HuH-7 (cell line): ENCODE measurements around the gene GLB1L3.
"Not testable (repeated sequence)": the region's sequence is repeated elsewhere in the genome, so short reads cannot be mapped to it uniquely, and the experiment has no call there.

ENCODE experiments used
- DNase-seq: peaks from one replicate; pipeline ENCODE4 v3.0.0; 2011; ENCODE audit warnings: low spot score

Gene GLB1L3

GRCh38 chr11:134343646-134344045 lies 67.5 kb downstream of the GLB1L3 start:
- DNase-seq = no peak

GRCh38 chr11:134344497-134345236 lies 68.5 kb downstream of the GLB1L3 start:
- not testable (repeated sequence) for DNase-seq

GRCh38 chr11:134345237-134345550 lies 69.0 kb downstream of the GLB1L3 start:
- no peak for DNase-seq

GRCh38 chr11:134346101-134346975 lies 70.2 kb downstream of the GLB1L3 start:
- DNase-seq = no peak

- no peak for DNase-seq
Observed at GRCh38 chr11:134346976-134347350, 70.8 kb downstream of the GLB1L3 start.

GRCh38 chr11:134347441-134347840 lies 71.3 kb downstream of the GLB1L3 start:
- no peak for DNase-seq

GRCh38 chr11:134349109-134349801 lies 73.1 kb downstream of the GLB1L3 start:
- DNase-seq = no peak

GRCh38 chr11:134349802-134350355 lies 73.7 kb downstream of the GLB1L3 start:
- no peak for DNase-seq

- DNase-seq = no peak
Observed at GRCh38 chr11:134350381-134350780, 74.2 kb downstream of the GLB1L3 start.

- no peak for DNase-seq
Observed at GRCh38 chr11:134352111-134352510, 75.9 kb downstream of the GLB1L3 start.

- DNase-seq = no peak
Observed at GRCh38 chr11:134355136-134355535, 79.0 kb downstream of the GLB1L3 start.

GRCh38 chr11:134355656-134356055 lies 79.5 kb downstream of the GLB1L3 start:
- no peak for DNase-seq

- DNase-seq = no peak
Observed at GRCh38 chr11:134356656-134357544, 80.7 kb downstream of the GLB1L3 start.

- no peak for DNase-seq
Observed at GRCh38 chr11:134357545-134357839, 81.3 kb downstream of the GLB1L3 start.

GRCh38 chr11:134358165-134358855 lies 82.1 kb downstream of the GLB1L3 start:
- DNase-seq = no peak

- no peak for DNase-seq
Observed at GRCh38 chr11:134358856-134359490, 82.8 kb downstream of the GLB1L3 start.

GRCh38 chr11:134359646-134360045 lies 83.5 kb downstream of the GLB1L3 start:
- DNase-seq = no peak

GRCh38 chr11:134360050-134360835 lies 84.1 kb downstream of the GLB1L3 start:
- DNase-seq = peak; percentile 94

GRCh38 chr11:134361661-134362060 lies 85.5 kb downstream of the GLB1L3 start:
- no peak for DNase-seq
